Measurements from ENCODE around the gene NGEF. TPM values are rescaled to one million over a fixed set of nuclear protein-coding genes. Genes with fewer than 3 reads are reported as not detected.

The NGEF gene
- total and polyA plus RNA-seq, 10 of the 15 experiments (the other 5 are each of a cell fraction or from before 2014, with no cell fraction given), result 0.12 TPM; not detected in 9

GRCh38 chr2:232863996-232864395 lies 149.1 kb downstream of the NGEF start:
- ChIA-PET CTCF (interaction anchor here (1.1 kb wide), 1 partner anchor 10 kb away, joined by 3 read pairs; no protein-coding TSS in a partner anchor), POLR2A (no interaction called here), SMC1A (ENCODE audit: uncharacterized antibody, unreplicated experiment) (no interaction called here), RAD21 (ENCODE audit: unreplicated experiment) (no interaction called here)
- ATAC-seq, result no peak
- no peak for DNase-seq (ENCODE audit: low read depth, low spot score)
- Histone ChIP-seq H4K20me1 (ENCODE audit: control insufficient read depth, insufficient read depth) (no peaks in the 10 kb centered on the region), H2AFZ (ENCODE audit: control insufficient read depth, low read depth, low read length) (no peak overlapping the region), H3K4me3 (no peak overlapping the region), H3K4me1 (ENCODE audit: control insufficient read depth, insufficient read depth, low read length) (no peaks in the 10 kb centered on the region), H3K9me3 (replicated peaks; ENCODE audit: control insufficient read depth, insufficient read depth, low read length) (no peaks in the 10 kb centered on the region), H3K4me2 (ENCODE audit: control insufficient read depth, insufficient read depth) (no peak overlapping the region), H3K9ac (ENCODE audit: control insufficient read depth, insufficient read depth, low read length) (no peak overlapping the region), H3K36me3 (ENCODE audit: control insufficient read depth in 2 of 2, insufficient read depth in 2 of 2, low read length in 1 of 2) (peaks cover 1 to 3% of the 10 kb centered on the region in 2 experiments; a peak in 2 of 4 replicates), H3K79me2 (ENCODE audit: control insufficient read depth, insufficient read depth, low read length) (no peaks in the 10 kb centered on the region), H3K27me3 (replicated peaks in 1 of 2; ENCODE audit: control insufficient read depth in 2 of 2, insufficient read depth in 2 of 2, low read length in 1 of 2) (no peaks in the 10 kb centered on the region), H3K27ac (ENCODE audit: control insufficient read depth, insufficient read depth) (no peak overlapping the region)
- 92% methylated on average over 2 of the region's 2 CpGs for WGBS (ENCODE audit: insufficient coverage, insufficient replicate concordance, low lambda C conversion rate, missing lambda C conversion rate)
- no TSS peak for BruUV-seq (replicated peaks)
- FAIRE-seq, result no peak
- no peak for TF ChIP-seq IRF5 (IDR thresholded peaks at IDR 0.05; ENCODE audit: borderline replicate concordance)
- TF ChIP-seq E2F4 (IDR thresholded peaks at IDR 0.05; ENCODE audit: low read depth, low read length), result no peak
- TF ChIP-seq KAT2A (conservative IDR thresholded peaks at IDR 0.05; ENCODE audit: control insufficient read depth, low read depth, low read length), result no peak
- TF ChIP-seq RAD21 (IDR thresholded peaks at IDR 0.05; ENCODE audit: insufficient read depth, low read depth, low read length), result no peak
- no peak for TF ChIP-seq POLR2AphosphoS2 (IDR thresholded peaks at IDR 0.05; ENCODE audit: low read depth, low read length)
- TF ChIP-seq POLR2A (IDR thresholded peaks at IDR 0.05; ENCODE audit: low read depth, low read length), result no peak
- TF ChIP-seq TBL1XR1 (IDR thresholded peaks at IDR 0.05; ENCODE audit: low read depth, low read length), result no peak
- no peak for TF ChIP-seq MTA2 (IDR thresholded peaks at IDR 0.05; ENCODE audit: low read depth)
- no peak for TF ChIP-seq CBX3 (IDR thresholded peaks at IDR 0.05; ENCODE audit: borderline replicate concordance, low read depth)
- TF ChIP-seq NFXL1 (IDR thresholded peaks at IDR 0.05; ENCODE audit: borderline replicate concordance), result no peak
- no peak for TF ChIP-seq POLR2AphosphoS5 (IDR thresholded peaks at IDR 0.05; ENCODE audit: low read length)
- TF ChIP-seq ZBTB11 (CRISPR knock-in tag; IDR thresholded peaks at IDR 0.05), result no peak
- TF ChIP-seq SREBF2 (IDR thresholded peaks at IDR 0.05; ENCODE audit: low read length), result no peak
- in situ Hi-C loops (cut with MboI) (no loop called here), intact Hi-C loops (cut with micrococcal nuclease; ENCODE audit: unreplicated experiment) (no loop called here)
